ENCODE results near the gene LRMDA. TPM values are rescaled to one million over a fixed set of nuclear protein-coding genes. Genes with fewer than 3 reads are reported as not detected.

LRMDA gene
- total RNA-seq, 4 donors from 2014 or later = 12.0 to 15.9 (median 13.9) TPM

- DNase-seq (ENCODE audit: low spot score) (no peak), ATAC-seq (ENCODE audit: low FRiP score) (no peak)
- TF ChIP-seq CTCF (IDR thresholded peaks at IDR 0.05) = no peak
These were observed 540.2 kb downstream of the LRMDA start for GRCh38 chr10:75971402-75972211.

DNA sequence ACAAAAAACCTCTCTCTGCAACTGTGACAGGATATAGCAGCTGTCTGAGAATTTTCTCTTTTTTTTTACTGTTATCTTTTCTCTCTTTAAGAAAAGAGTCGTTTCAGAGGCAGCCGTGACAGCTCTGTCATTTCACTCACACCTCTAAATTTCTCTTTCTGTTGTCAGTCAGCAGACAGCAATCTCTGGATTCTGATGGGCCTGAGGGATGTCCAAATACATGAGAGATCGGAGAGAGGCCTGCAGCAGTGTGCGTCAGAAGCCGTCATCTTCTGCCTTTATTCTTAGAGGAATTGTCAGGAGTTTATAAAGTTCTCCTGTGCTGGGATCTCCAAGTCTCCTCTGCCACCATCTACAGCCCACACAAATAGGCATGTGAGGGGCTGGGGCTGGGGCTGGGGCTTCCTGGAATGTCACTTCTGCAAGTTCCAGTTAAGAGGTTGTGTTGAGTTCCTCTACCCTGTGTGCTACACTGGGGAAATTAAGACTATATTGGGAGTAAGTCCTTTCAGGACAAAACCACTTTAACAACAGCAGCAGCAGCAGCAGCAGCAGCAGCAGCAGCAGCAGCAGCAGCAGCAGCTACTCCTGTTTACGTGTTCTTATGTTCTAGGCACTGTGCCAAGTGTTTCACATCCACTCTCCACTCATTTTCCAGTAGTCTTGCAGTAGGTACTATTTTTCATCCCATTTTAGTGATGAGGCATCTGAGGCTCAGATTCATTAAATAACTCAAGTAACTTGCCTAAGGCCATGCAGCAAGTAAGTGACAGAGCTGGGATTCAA lies 541.3 kb downstream of the LRMDA start:
- ATAC-seq (ENCODE audit: low FRiP score) (peak; percentile 41), DNase-seq (ENCODE audit: low spot score) (no peak)
- no peak for TF ChIP-seq CTCF (IDR thresholded peaks at IDR 0.05)

GRCh38 chr10:75974080-75974479 lies 542.7 kb downstream of the LRMDA start:
- no peak for DNase-seq (ENCODE audit: low spot score)
- ATAC-seq (ENCODE audit: low FRiP score) = no peak
- no peak for TF ChIP-seq CTCF (IDR thresholded peaks at IDR 0.05)

DNA sequence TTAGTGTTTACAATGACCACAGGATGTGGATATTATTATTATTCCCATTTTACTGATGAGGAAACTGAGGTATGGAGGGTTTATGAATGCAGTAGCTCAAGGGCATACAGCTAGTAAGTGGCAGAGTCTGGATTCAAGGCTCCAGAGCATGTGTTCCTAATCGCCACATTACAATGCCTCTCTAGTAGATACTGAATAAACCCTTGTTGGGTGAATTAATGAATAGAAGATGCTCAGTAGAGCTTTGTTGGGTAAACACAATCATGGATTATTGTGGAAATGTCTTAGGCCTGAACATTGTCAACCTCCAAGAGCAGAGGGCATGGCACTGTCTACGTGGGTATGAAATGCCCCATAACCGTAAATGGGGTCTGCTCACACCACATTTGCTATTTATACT lies 545.3 kb downstream of the LRMDA start:
- no peak for TF ChIP-seq CTCF (IDR thresholded peaks at IDR 0.05)
- DNase-seq (ENCODE audit: low spot score) (no peak), ATAC-seq (ENCODE audit: low FRiP score) (no peak)

GRCh38 chr10:75977139-75977538 lies 545.7 kb downstream of the LRMDA start:
- no peak for TF ChIP-seq CTCF (IDR thresholded peaks at IDR 0.05)
- ATAC-seq (ENCODE audit: low FRiP score) (no peak), DNase-seq (ENCODE audit: low spot score) (no peak)

GRCh38 chr10:75978213-75978612 lies 546.8 kb downstream of the LRMDA start:
- ATAC-seq (ENCODE audit: low FRiP score) = no peak
- no peak for TF ChIP-seq CTCF (IDR thresholded peaks at IDR 0.05)

More at GRCh38 chr10:75978213-75978612, 546.8 kb downstream of the LRMDA start:
- no peak for DNase-seq (ENCODE audit: low spot score)

Measured in omental fat pad (tissue), 4 donors.